OCI-LY3 (cell line): Measurements from ENCODE around the gene NPHP4.

ENCODE experiments used
- CTCF ChIP-seq: fragments of 200-600, 300-600 bp; sonication (generic); IDR thresholded peaks from 2 replicates; pipeline ENCODE4 v1.5.1; 2014; ENCODE audit warnings: antibody characterized with exemption, low read length, low read depth
- EZH2phosphoT487 ChIP-seq: fragments of 200-600 bp; shearing (Covaris generic); IDR thresholded peaks from 2 replicates; pipeline ENCODE4 v1.6.1; 2018; ENCODE audit warnings: antibody characterized with exemption, mixed run types, low read depth

DNA sequence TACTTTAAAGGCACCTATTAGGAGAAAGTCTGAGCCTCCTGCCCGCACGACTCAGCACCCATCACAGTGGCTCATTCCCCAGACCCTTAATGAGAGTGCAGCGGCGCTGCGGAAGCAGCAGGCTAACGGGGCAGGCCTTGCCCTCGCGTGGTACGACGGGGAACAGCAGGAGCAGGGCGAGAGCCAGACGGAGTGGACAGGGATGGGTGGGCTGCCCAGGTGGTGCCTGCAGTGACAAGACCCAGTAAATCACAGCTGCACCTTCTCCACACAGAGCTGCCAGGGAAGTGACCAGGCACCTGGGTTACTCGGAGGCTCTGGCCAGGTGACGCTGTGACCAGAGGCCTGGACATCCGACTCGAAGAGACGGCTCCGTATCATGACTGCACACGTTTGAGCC is 131.9 kb downstream of the NPHP4 start:
- TF ChIP-seq CTCF, result no peak
- TF ChIP-seq EZH2phosphoT487, result no peak
